GM15510 (cell line): ENCODE measurements around the gene SIGLEC11.
"Not testable (repeated sequence)": the region's sequence is repeated elsewhere in the genome, so short reads cannot be mapped to it uniquely, and the experiment has no call there.

ENCODE experiments used
- POLR2A ChIP-seq: IDR thresholded peaks from 3 replicates; pipeline ENCODE4 v1.6.1; 2011; ENCODE audit warnings: borderline replicate concordance; ENCODE audit not compliant: insufficient read length; ENCODE audit errors: extremely low read depth

The SIGLEC11 gene

GRCh38 chr19:49960980-49961379, at the start of gene SIGLEC11:
Gene SIGLEC11 (minus strand): TSS chr19:49961172. CDS start chr19:49961081, 91 bp downstream.
- TF ChIP-seq POLR2A: not testable (repeated sequence)

- no peak for TF ChIP-seq POLR2A
Observed at GRCh38 chr19:50008532-50008931, 47.6 kb upstream of the SIGLEC11 start.

- no peak for TF ChIP-seq POLR2A
Observed at GRCh38 chr19:50007947-50008346, 47.0 kb upstream of the SIGLEC11 start.

- no peak for TF ChIP-seq POLR2A
Observed at GRCh38 chr19:50007170-50007569, 46.2 kb upstream of the SIGLEC11 start.

GRCh38 chr19:50005428-50005827, 44.5 kb upstream of the SIGLEC11 start:
- no peak for TF ChIP-seq POLR2A

GRCh38 chr19:50003810-50004419, 42.9 kb upstream of the SIGLEC11 start:
- no peak for TF ChIP-seq POLR2A

- TF ChIP-seq POLR2A: no peak
Observed at GRCh38 chr19:50003254-50003788, 42.3 kb upstream of the SIGLEC11 start.

- no peak for TF ChIP-seq POLR2A
Observed at GRCh38 chr19:50002386-50002960, 41.5 kb upstream of the SIGLEC11 start.

GRCh38 chr19:50001775-50002174, 40.8 kb upstream of the SIGLEC11 start:
- no peak for TF ChIP-seq POLR2A

GRCh38 chr19:50000841-50001557, 40.0 kb upstream of the SIGLEC11 start:
- TF ChIP-seq POLR2A: no peak

- no peak for TF ChIP-seq POLR2A
Observed at GRCh38 chr19:50000038-50000840, 39.3 kb upstream of the SIGLEC11 start.

- TF ChIP-seq POLR2A: no peak
Observed at GRCh38 chr19:49999371-50000010, 38.5 kb upstream of the SIGLEC11 start.

- TF ChIP-seq POLR2A: no peak
Observed at GRCh38 chr19:49997709-49998108, 36.7 kb upstream of the SIGLEC11 start.

GRCh38 chr19:49988433-49988832, 27.5 kb upstream of the SIGLEC11 start:
- TF ChIP-seq POLR2A: no peak
